GM23338 (cell line): Measurements from ENCODE around the gene CBLL2. TPM values are rescaled to one million over a fixed set of nuclear protein-coding genes. Genes with fewer than 3 reads are reported as not detected.
"Not testable (repeated sequence)": the region's sequence is repeated elsewhere in the genome, so short reads cannot be mapped to it uniquely, and the experiment has no call there.

Experiments
- ATAC-seq: fragments of 200-7000 bp; cut with Tn5 transposase; 3 replicates; pipeline ENCODE4 v1.9.1; 2020
- DNase-seq: peaks from one replicate; pipeline ENCODE4 v3.0.0-alpha.2; 2015; ENCODE audit warnings: low spot score
- H2AFZ ChIP-seq: fragments of 200-600 bp; sonication (generic); 2 replicates; pipeline ENCODE4 v1.8.0; 2016; ENCODE audit warnings: antibody characterized with exemption, mild to moderate bottlenecking, moderate library complexity
- H3F3A ChIP-seq: fragments of 200-600 bp; sonication (generic); replicated peaks from 2 replicates; pipeline ENCODE4 v1.8.0; 2017; ENCODE audit warnings: antibody characterized with exemption, mixed run types, low read depth
- H3K27ac ChIP-seq: fragments of 200-600 bp; sonication (generic); 2 replicates; pipeline ENCODE4 v1.6.1; 2016; ENCODE audit warnings: low read depth
- H3K27me3 ChIP-seq: fragments of 200-600 bp; sonication (generic); 2 replicates; pipeline ENCODE4 v1.8.0; 2016; ENCODE audit warnings: mild to moderate bottlenecking, mixed run types, moderate library complexity; ENCODE audit not compliant: insufficient read depth
- H3K36me3 ChIP-seq: fragments of 200-600 bp; sonication (generic); 2 replicates; pipeline ENCODE4 v1.8.0; 2016; ENCODE audit warnings: mild to moderate bottlenecking; ENCODE audit not compliant: insufficient read depth
- H3K4me1 ChIP-seq: fragments of 200-600 bp; sonication (generic); 2 replicates; pipeline ENCODE4 v1.8.0; 2016; ENCODE audit warnings: mild to moderate bottlenecking, moderate library complexity; ENCODE audit not compliant: insufficient read depth
- H3K4me2 ChIP-seq: fragments of 200-600 bp; sonication (generic); 2 replicates; pipeline ENCODE4 v1.7.1; 2017; ENCODE audit warnings: mixed run types
- H3K4me3 ChIP-seq: fragments of 200-600 bp; sonication (generic); 2 replicates; pipeline ENCODE4 v1.6.1; 2016; ENCODE audit warnings: mixed run types
- H3K79me2 ChIP-seq: fragments of 200-600 bp; sonication (generic); replicated peaks from 2 replicates; pipeline ENCODE4 v1.8.0; 2017; ENCODE audit warnings: mild to moderate bottlenecking; ENCODE audit not compliant: insufficient read depth
- H3K9me2 ChIP-seq: fragments of 200-600 bp; sonication (generic); 2 replicates; pipeline ENCODE4 v1.8.0; 2017; ENCODE audit not compliant: insufficient read depth
- H4K20me1 ChIP-seq: fragments of 200-600 bp; sonication (generic); replicated peaks from 2 replicates; pipeline ENCODE4 v1.8.0; 2017; ENCODE audit warnings: mild to moderate bottlenecking; ENCODE audit not compliant: insufficient read depth
- H3K27ac Mint-ChIP-seq: 2 replicates; pipeline ENCODE4 v1.8.0; 2020; ENCODE audit warnings: inconsistent platforms, mild to moderate bottlenecking, moderate library complexity, mixed read lengths
- H3K27me3 Mint-ChIP-seq: 3 replicates; pipeline ENCODE4 v1.8.0; 2022; ENCODE audit warnings: low read depth, mild to moderate bottlenecking, moderate library complexity, mixed read lengths, inconsistent platforms; ENCODE audit not compliant: insufficient read depth, poor library complexity
- H3K36me3 Mint-ChIP-seq: 3 replicates; pipeline ENCODE4 v1.8.0; 2021; ENCODE audit warnings: low read depth, mild to moderate bottlenecking, inconsistent platforms, moderate library complexity, mixed read lengths
- H3K4me1 Mint-ChIP-seq: 3 replicates; pipeline ENCODE4 v1.8.0; 2020; ENCODE audit warnings: mild to moderate bottlenecking, inconsistent platforms, mixed read lengths
- H3K4me3 Mint-ChIP-seq: 3 replicates; pipeline ENCODE4 v1.8.0; 2021; ENCODE audit warnings: moderate library complexity, mild to moderate bottlenecking, inconsistent platforms, mixed read lengths
- H3K9me3 Mint-ChIP-seq: 3 replicates; pipeline ENCODE4 v1.8.0; 2020; ENCODE audit warnings: moderate library complexity, mild to moderate bottlenecking, inconsistent platforms, mixed read lengths
- CREB1 ChIP-seq: fragments of 250-450 bp; sonication (Bioruptor Pico); IDR thresholded peaks from 2 replicates; pipeline ENCODE4 v1.5.0; 2020; ENCODE audit warnings: low read depth, mild to moderate bottlenecking, moderate library complexity
- POLR2AphosphoS5 ChIP-seq: IDR thresholded peaks from 2 replicates; pipeline ENCODE4 v1.6.1; 2016; ENCODE audit warnings: antibody characterized with exemption, low read depth
- ZNF462 ChIP-seq: fragments of 250-450 bp; sonication (Bioruptor Pico); IDR thresholded peaks from 2 replicates; pipeline ENCODE4 v1.5.0; 2020; ENCODE audit warnings: mild to moderate bottlenecking, moderate library complexity
- polyA plus RNA-seq: library from polyadenylated mRNA; unstranded; fragments of >200 nt; fragmentation: Nextera tagmentation; extraction: Ambion mirVana; gene quantifications from 2 replicates; pipeline ENCODE4 v1.2.1, GENCODE V29; 2016
- total RNA-seq: library from RNA; depleted of rRNA; stranded (reverse); fragments of >200 nt; shearing (Covaris generic); gene quantifications from 2 replicates; pipeline ENCODE4 v1.2.3, GENCODE V29; 2014
- TF ChIP-seq, protein P1 (sequence below): IDR thresholded peaks from 2 replicates; pipeline ENCODE4 v1.6.1; 2016; ENCODE audit warnings: antibody characterized with exemption
- TF ChIP-seq, protein P2 (sequence below), 2 experiments: fragments of 200-600 bp in 1 of 2; sonication (generic) in 1 of 2; conservative IDR thresholded peaks; 2 replicates each; pipeline versions ENCODE4 v1.5.1 to v1.6.1; 2016 to 2017; ENCODE audit warnings: antibody characterized with exemption in 2 of 2, low read depth in 2 of 2, mild to moderate bottlenecking in 2 of 2, moderate library complexity in 1 of 2

Gene CBLL2
- total and polyA plus RNA-seq, 2 experiments from 2014 or later: not detected

GRCh38 chrX:22278375-22278774 lies 5.7 kb downstream of the CBLL2 start:
- H3K36me3 Mint-ChIP-seq: no peaks in the 10 kb centered on the region
- peaks cover 5% of the 10 kb centered on the region; the same call in 1 of the 3 replicates for H3K9me3 Mint-ChIP-seq
- ATAC-seq (peak; percentile 41; the same call in 1 of the 3 replicates), DNase-seq (peak; percentile 30)
- Histone ChIP-seq H2AFZ (no peak overlapping the region), H3K4me2 (no peak overlapping the region), H3K27me3 (no peaks in the 10 kb centered on the region), H3F3A (no peaks in the 10 kb centered on the region), H3K4me1 (no peaks in the 10 kb centered on the region), H3K4me3 (no peak overlapping the region), H4K20me1 (no peaks in the 10 kb centered on the region), H3K27ac (no peak overlapping the region), H3K79me2 (no peaks in the 10 kb centered on the region), H3K36me3 (no peaks in the 10 kb centered on the region), H3K9me2 (no peaks in the 10 kb centered on the region)
- no peak overlapping the region for H3K4me3 Mint-ChIP-seq
- TF ChIP-seq, protein P1, sequence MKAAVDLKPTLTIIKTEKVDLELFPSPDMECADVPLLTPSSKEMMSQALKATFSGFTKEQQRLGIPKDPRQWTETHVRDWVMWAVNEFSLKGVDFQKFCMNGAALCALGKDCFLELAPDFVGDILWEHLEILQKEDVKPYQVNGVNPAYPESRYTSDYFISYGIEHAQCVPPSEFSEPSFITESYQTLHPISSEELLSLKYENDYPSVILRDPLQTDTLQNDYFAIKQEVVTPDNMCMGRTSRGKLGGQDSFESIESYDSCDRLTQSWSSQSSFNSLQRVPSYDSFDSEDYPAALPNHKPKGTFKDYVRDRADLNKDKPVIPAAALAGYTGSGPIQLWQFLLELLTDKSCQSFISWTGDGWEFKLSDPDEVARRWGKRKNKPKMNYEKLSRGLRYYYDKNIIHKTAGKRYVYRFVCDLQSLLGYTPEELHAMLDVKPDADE: no peak
- TF ChIP-seq ZNF462 (no peak), CREB1 (no peak), POLR2AphosphoS5 (no peak)
- TF ChIP-seq, protein P2, sequence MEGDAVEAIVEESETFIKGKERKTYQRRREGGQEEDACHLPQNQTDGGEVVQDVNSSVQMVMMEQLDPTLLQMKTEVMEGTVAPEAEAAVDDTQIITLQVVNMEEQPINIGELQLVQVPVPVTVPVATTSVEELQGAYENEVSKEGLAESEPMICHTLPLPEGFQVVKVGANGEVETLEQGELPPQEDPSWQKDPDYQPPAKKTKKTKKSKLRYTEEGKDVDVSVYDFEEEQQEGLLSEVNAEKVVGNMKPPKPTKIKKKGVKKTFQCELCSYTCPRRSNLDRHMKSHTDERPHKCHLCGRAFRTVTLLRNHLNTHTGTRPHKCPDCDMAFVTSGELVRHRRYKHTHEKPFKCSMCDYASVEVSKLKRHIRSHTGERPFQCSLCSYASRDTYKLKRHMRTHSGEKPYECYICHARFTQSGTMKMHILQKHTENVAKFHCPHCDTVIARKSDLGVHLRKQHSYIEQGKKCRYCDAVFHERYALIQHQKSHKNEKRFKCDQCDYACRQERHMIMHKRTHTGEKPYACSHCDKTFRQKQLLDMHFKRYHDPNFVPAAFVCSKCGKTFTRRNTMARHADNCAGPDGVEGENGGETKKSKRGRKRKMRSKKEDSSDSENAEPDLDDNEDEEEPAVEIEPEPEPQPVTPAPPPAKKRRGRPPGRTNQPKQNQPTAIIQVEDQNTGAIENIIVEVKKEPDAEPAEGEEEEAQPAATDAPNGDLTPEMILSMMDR (conservative IDR thresholded peaks at IDR 0.05; ENCODE audit: low read depth in 2 of 2): peak; percentile 30 to 52
- H3K27ac Mint-ChIP-seq: no peak overlapping the region
- H3K4me1 Mint-ChIP-seq: no peaks in the 10 kb centered on the region
- H3K27me3 Mint-ChIP-seq: no peaks in the 10 kb centered on the region

DNA sequence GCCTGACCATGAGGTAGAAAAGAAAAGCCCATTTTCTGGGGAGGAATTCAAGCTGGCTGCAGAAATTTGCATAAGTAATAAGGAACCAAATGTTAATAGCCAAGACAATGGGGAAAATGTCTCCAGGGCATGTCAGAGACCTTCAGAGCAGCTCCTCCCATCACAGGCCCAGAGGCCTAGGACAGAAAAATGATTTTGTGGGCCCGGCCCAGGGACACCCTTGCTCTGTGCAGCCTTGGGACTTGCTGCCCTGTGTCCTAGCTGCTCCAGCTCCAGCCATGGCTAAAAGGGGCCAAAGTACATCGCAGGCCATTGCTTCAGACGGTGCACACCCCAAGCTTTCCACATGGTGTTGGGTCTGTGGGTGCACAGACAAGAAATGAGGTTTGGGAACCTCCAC lies 16.5 kb downstream of the CBLL2 start:
- H3K4me2 ChIP-seq, H3K27ac Mint-ChIP-seq, H3K27ac ChIP-seq, H4K20me1 ChIP-seq, H3K4me3 ChIP-seq, H3K9me2 ChIP-seq, H2AFZ ChIP-seq, H3F3A ChIP-seq, H3K27me3 Mint-ChIP-seq, H3K36me3 ChIP-seq, H3K79me2 ChIP-seq, H3K27me3 ChIP-seq, H3K36me3 Mint-ChIP-seq, H3K4me1 Mint-ChIP-seq, ATAC-seq, DNase-seq, H3K4me1 ChIP-seq, H3K4me3 Mint-ChIP-seq: not testable (repeated sequence)
- peaks cover 12% of the 10 kb centered on the region; the same call in 2 of the 3 replicates for H3K9me3 Mint-ChIP-seq
